NB4 (cell line): ENCODE results near the gene ZNF440.

Experiments
- CTCF ChIP-seq: IDR thresholded peaks from one replicate; pipeline ENCODE4 v1.5.1; 2012; ENCODE audit warnings: low read depth, low read length
- MYC ChIP-seq: IDR thresholded peaks from 2 replicates; pipeline ENCODE4 v1.6.1; 2011; ENCODE audit warnings: low read depth, low read length
- POLR2A ChIP-seq: IDR thresholded peaks from 2 replicates; pipeline ENCODE4 v1.6.1; 2011; ENCODE audit warnings: mild to moderate bottlenecking; ENCODE audit not compliant: insufficient read length; ENCODE audit errors: extremely low read depth

GRCh38 chr19:11797491-11797890 lies 16.6 kb upstream of the ZNF440 start:
- peak; percentile 77 for TF ChIP-seq CTCF
- no peak for TF ChIP-seq POLR2A
- no peak for TF ChIP-seq MYC
